Activated CD4-positive, alpha-beta T cell treated with anti-CD3 and anti-CD28 coated beads, Interleukin-10, Interleukin-2, amounts not matched to agents 100 ng/mL and 50 ng/mL, durations not matched to agents 16 hours and 8 hours (primary cell): ENCODE measurements around the gene CHPT1.
"Not testable (repeated sequence)": the region's sequence is repeated elsewhere in the genome, so short reads cannot be mapped to it uniquely, and the experiment has no call there.

Experiments
- DNase-seq: peaks from one replicate; pipeline ENCODE4 v3.0.0-alpha.2; 2020

The CHPT1 gene

GRCh38 chr12:101729842-101730241, 32.4 kb downstream of the CHPT1 start:
- no peak for DNase-seq

- no peak for DNase-seq
Observed at GRCh38 chr12:101732318-101732717, 34.9 kb downstream of the CHPT1 start.

- no peak for DNase-seq
Observed at GRCh38 chr12:101733166-101733565, 35.7 kb downstream of the CHPT1 start.

GRCh38 chr12:101734482-101734881, 37.0 kb downstream of the CHPT1 start:
- DNase-seq: not testable (repeated sequence)

GRCh38 chr12:101737476-101737875, 40.0 kb downstream of the CHPT1 start:
- DNase-seq: no peak

- no peak for DNase-seq
Observed at GRCh38 chr12:101738920-101739665, 41.7 kb downstream of the CHPT1 start, which contains the start of gene SYCP3. TSS of gene SYCP3 (minus strand) at chr12:101739462. CDS start at chr12:101737935, 1,527 bp downstream.

GRCh38 chr12:101740566-101740965, 43.1 kb downstream of the CHPT1 start:
- DNase-seq: no peak

GRCh38 chr12:101740980-101741379, 43.5 kb downstream of the CHPT1 start:
- no peak for DNase-seq

GRCh38 chr12:101743242-101743641, 45.8 kb downstream of the CHPT1 start:
- no peak for DNase-seq

- peak; percentile 12 for DNase-seq
Observed at GRCh38 chr12:101743724-101744472, 46.5 kb downstream of the CHPT1 start.

- no peak for DNase-seq
Observed at GRCh38 chr12:101745481-101745880, 48.0 kb downstream of the CHPT1 start.

- DNase-seq: no peak
Observed at GRCh38 chr12:101746196-101746595, 48.8 kb downstream of the CHPT1 start.

- DNase-seq: no peak
Observed at GRCh38 chr12:101746661-101747060, 49.2 kb downstream of the CHPT1 start.

GRCh38 chr12:101747697-101748096, 50.3 kb downstream of the CHPT1 start:
- DNase-seq: no peak

GRCh38 chr12:101748907-101749306, 51.5 kb downstream of the CHPT1 start:
- DNase-seq: no peak

- no peak for DNase-seq
Observed at GRCh38 chr12:101749657-101750056, 52.2 kb downstream of the CHPT1 start.

GRCh38 chr12:101750152-101750551, 52.7 kb downstream of the CHPT1 start:
- DNase-seq: no peak

- peak; percentile 28 for DNase-seq
Observed at GRCh38 chr12:101759396-101760047, 62.1 kb downstream of the CHPT1 start.

- DNase-seq: no peak
Observed at GRCh38 chr12:101761350-101761749, 63.9 kb downstream of the CHPT1 start.

GRCh38 chr12:101761781-101762180, 64.3 kb downstream of the CHPT1 start:
- no peak for DNase-seq

GRCh38 chr12:101763246-101763931, 65.9 kb downstream of the CHPT1 start:
- DNase-seq: no peak

GRCh38 chr12:101764051-101764792, 66.8 kb downstream of the CHPT1 start:
- no peak for DNase-seq
